Activated CD8-positive, alpha-beta T cell treated with anti-CD3 and anti-CD28 coated beads for 36 hours (primary cell): ENCODE measurements around the gene IMPDH1. TPM values are rescaled to one million over a fixed set of nuclear protein-coding genes. Genes with fewer than 3 reads are reported as not detected.

Experiments used
- ATAC-seq: fragments of 200-7000 bp; cut with Tn5 transposase; one replicate; pipeline ENCODE4 v1.10.0; 2021; ENCODE audit warnings: mild to moderate bottlenecking, moderate library complexity
- CTCF ChIA-PET: fragments of 350-600 bp; sonication (Branson Sonifier 250); formaldehyde crosslinking; loops from one replicate; lab custom pipeline; 2021; ENCODE audit warnings: antibody characterized with exemption; lab: Charles Lee
- POLR2A ChIA-PET: fragments of 350-600 bp; sonication (Branson Sonifier 250); formaldehyde crosslinking; loops from one replicate; lab custom pipeline; 2021; ENCODE audit warnings: antibody characterized with exemption; lab: Charles Lee
- DNase-seq: peaks from one replicate; pipeline ENCODE4 v3.0.0-alpha.2; 2020
- H3K27ac Mint-ChIP-seq: one replicate; pipeline ENCODE4 v1.8.0; 2021; ENCODE audit warnings: mild to moderate bottlenecking, mixed read lengths
- H3K27me3 Mint-ChIP-seq: one replicate; pipeline ENCODE4 v1.8.0; 2021; ENCODE audit warnings: mixed read lengths
- H3K36me3 Mint-ChIP-seq: one replicate; pipeline ENCODE4 v1.8.0; 2021; ENCODE audit warnings: low read depth, mixed read lengths
- H3K4me1 Mint-ChIP-seq: one replicate; pipeline ENCODE4 v1.8.0; 2021; ENCODE audit warnings: low read depth, mixed read lengths
- H3K4me3 Mint-ChIP-seq: one replicate; pipeline ENCODE4 v1.8.0; 2021; ENCODE audit warnings: mild to moderate bottlenecking, moderate library complexity, mixed read lengths
- H3K9me3 Mint-ChIP-seq: one replicate; pipeline ENCODE4 v1.8.0; 2021; ENCODE audit warnings: mixed read lengths
- intact Hi-C: fragments of 100-400 bp; cut with micrococcal nuclease; formaldehyde crosslinking; loops from one replicate; pipeline ENCODE4 v1.10.0; 2022
- total RNA-seq, 2 experiments: library from RNA; stranded (reverse); gene quantifications; one replicate each; pipeline ENCODE4 v1.2.3, GENCODE V29; 2021
- TF ChIP-seq, protein P1 (sequence below): fragments of 200-600 bp; IDR thresholded peaks from one replicate; pipeline ENCODE4 v1.8.0; 2022; ENCODE audit warnings: antibody characterized with exemption, mild to moderate bottlenecking

Gene IMPDH1
- total RNA-seq, 2 experiments from 2014 or later = 60.5 to 68.1 TPM

DNA sequence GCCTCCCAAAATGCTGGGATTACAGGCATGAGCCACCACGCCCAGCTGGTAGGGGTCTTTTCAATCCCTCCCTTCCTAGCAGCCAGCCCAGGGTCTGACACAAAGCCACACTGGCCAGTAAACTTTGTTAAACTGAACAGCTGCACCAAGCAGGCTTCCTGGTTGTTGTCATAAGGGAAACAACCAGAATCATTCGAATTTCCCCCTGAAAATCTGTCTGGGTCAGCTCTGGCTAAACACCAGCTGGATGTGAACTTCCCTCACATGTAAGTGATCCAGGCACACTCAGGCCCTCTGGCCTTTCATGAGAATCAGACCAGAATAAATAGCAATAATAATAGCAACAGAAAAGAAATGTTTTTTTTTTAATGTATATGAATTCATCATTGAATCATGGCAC is 7.4 kb downstream of the IMPDH1 start:
- Mint-ChIP-seq H3K4me1 (peaks cover 20% of the 10 kb centered on the region), H3K27me3 (no peaks in the 10 kb centered on the region), H3K4me3 (no peak overlapping the region), H3K9me3 (no peaks in the 10 kb centered on the region), H3K36me3 (peaks cover 25% of the 10 kb centered on the region), H3K27ac (no peak overlapping the region)
- POLR2A ChIA-PET = interaction anchor here (2.0 kb wide), 1 partner anchor 40 kb away, joined by 5 read pairs; the partner anchor contains the start of gene PRRT4
- intact Hi-C loops = loop anchor here (10.0 kb wide), 1 partner anchor 52 kb away; the partner anchor contains the start of gene HILPDA
- CTCF ChIA-PET = interaction anchor here (1.0 to 12.1 kb wide), 3 partner anchors 13 to 59 kb away, joined by 4 to 155 read pairs (median 6); partner anchors contain the start of gene RBM28
- TF ChIP-seq, protein P1, sequence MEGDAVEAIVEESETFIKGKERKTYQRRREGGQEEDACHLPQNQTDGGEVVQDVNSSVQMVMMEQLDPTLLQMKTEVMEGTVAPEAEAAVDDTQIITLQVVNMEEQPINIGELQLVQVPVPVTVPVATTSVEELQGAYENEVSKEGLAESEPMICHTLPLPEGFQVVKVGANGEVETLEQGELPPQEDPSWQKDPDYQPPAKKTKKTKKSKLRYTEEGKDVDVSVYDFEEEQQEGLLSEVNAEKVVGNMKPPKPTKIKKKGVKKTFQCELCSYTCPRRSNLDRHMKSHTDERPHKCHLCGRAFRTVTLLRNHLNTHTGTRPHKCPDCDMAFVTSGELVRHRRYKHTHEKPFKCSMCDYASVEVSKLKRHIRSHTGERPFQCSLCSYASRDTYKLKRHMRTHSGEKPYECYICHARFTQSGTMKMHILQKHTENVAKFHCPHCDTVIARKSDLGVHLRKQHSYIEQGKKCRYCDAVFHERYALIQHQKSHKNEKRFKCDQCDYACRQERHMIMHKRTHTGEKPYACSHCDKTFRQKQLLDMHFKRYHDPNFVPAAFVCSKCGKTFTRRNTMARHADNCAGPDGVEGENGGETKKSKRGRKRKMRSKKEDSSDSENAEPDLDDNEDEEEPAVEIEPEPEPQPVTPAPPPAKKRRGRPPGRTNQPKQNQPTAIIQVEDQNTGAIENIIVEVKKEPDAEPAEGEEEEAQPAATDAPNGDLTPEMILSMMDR = no peak
- DNase-seq (no peak), ATAC-seq (no peak)

DNA sequence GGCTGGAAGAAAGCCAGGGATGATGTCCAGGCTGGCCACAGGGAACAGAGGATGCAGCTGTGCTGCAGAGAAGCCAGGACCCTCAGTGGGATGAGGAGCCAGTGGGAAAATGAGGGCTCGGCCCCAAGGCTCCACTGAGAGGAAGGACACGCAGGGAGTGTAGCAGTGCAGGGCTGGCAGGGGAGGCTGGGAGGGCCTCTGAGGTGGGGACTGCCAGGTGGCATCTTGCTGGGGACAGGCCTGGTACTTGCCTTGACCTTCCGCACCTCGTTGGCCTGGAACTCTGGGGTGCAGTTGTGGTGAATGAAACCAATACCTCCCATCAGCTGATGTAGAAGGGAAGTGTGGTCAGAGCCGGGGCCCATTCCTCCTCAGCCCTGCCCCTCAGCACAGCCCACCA is 9.2 kb downstream of the IMPDH1 start:
- no peak overlapping the region for H3K27ac Mint-ChIP-seq
- intact Hi-C loops = loop anchor here (10.0 kb wide), 1 partner anchor 54 kb away; the partner anchor contains the start of gene HILPDA
- POLR2A ChIA-PET = interaction anchor here (0.7 to 0.9 kb wide), 2 partner anchors 16 to 80 kb away, joined by 3 read pairs; no protein-coding TSS in a partner anchor
- DNase-seq (no peak), ATAC-seq (no peak)
- CTCF ChIA-PET = interaction anchor here (0.8 to 12.1 kb wide), 13 partner anchors 11 to 60 kb away, joined by 3 to 155 read pairs (median 3); no protein-coding TSS in a partner anchor
- TF ChIP-seq, protein P1 = no peak
- H3K4me3 Mint-ChIP-seq = no peak overlapping the region
- peaks cover 34% of the 10 kb centered on the region for H3K36me3 Mint-ChIP-seq
- H3K4me1 Mint-ChIP-seq = peaks cover 14% of the 10 kb centered on the region
- no peaks in the 10 kb centered on the region for H3K27me3 Mint-ChIP-seq
- H3K9me3 Mint-ChIP-seq = no peaks in the 10 kb centered on the region

DNA sequence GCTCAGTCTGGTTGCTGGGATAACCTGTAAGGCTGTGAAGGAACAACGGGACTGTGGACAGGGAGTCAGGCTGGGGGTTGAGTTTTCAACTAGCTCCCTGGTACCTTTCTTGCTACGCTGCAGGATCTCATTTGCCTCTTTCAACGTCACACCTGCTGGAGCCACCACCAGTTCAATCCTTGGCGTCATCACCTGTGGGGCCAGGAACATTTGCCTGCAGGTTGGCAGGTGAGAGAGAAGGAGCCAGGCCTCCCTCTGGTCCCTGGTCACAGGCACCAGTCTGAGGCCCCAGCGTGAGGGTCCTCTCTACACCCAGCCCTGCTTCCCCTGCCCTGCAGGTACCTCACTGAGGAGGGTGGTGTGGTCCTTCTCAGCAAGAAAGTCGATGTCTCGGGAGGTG is 9.8 kb downstream of the IMPDH1 start:
- TF ChIP-seq, protein P1 = no peak
- Mint-ChIP-seq H3K4me1 (peaks cover 13% of the 10 kb centered on the region), H3K27me3 (no peaks in the 10 kb centered on the region), H3K27ac (no peak overlapping the region), H3K4me3 (no peak overlapping the region), H3K36me3 (peaks cover 33% of the 10 kb centered on the region), H3K9me3 (no peaks in the 10 kb centered on the region)
- POLR2A ChIA-PET = no interaction called here
- DNase-seq (no peak), ATAC-seq (no peak)
- CTCF ChIA-PET = interaction anchor here (0.9 to 12.1 kb wide), 9 partner anchors 9 to 61 kb away, joined by 3 to 155 read pairs (median 4); no protein-coding TSS in a partner anchor
- intact Hi-C loops = loop anchor here (10.0 kb wide), 1 partner anchor 55 kb away; the partner anchor contains the start of gene HILPDA

DNA sequence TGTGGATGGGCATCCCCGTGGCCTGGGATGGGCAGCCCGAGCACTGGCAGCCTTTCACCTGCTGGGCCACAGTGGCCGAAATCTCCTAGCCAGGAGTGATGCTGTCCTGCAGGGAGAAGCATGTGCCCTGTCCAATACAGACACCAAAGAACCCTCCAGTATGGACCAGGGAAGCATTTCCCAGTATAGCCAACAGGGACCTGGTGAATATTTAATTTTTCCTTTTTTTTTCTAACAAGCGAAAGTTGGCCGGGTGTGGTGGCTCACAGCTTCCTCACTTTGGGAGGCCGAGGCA is 11.0 kb downstream of the IMPDH1 start:
- Mint-ChIP-seq H3K4me3 (no peak overlapping the region), H3K36me3 (peaks cover 30% of the 10 kb centered on the region), H3K9me3 (no peaks in the 10 kb centered on the region), H3K4me1 (peaks cover 2% of the 10 kb centered on the region), H3K27me3 (no peaks in the 10 kb centered on the region), H3K27ac (no peak overlapping the region)
- no peak for DNase-seq
- intact Hi-C loops = no loop called here
- TF ChIP-seq, protein P1 = no peak
- CTCF ChIA-PET = interaction anchor here (1.1 to 12.1 kb wide), 14 partner anchors 8 to 58 kb away, joined by 3 to 155 read pairs (median 6); no protein-coding TSS in a partner anchor
- peak; percentile 21 for ATAC-seq
- POLR2A ChIA-PET = no interaction called here
